BLaER1 treated with 17β-estradiol and CSF1 and Interleukin-3, amounts not matched to agents 10 nM and 100 nM (cell line): ENCODE measurements around the gene ZNF835.
"Not testable (repeated sequence)": the region's sequence is repeated elsewhere in the genome, so short reads cannot be mapped to it uniquely, and the experiment has no call there.

Experiments used
- H3K27ac ChIP-seq, 11 experiments: shearing (Covaris generic); formaldehyde crosslinking; 2 replicates each; pipeline ENCODE4 v1.8.1; 2022
- H3K27me3 ChIP-seq, 11 experiments: shearing (Covaris generic); formaldehyde crosslinking; 2 replicates each; pipeline ENCODE4 v1.8.1; 2022
- H3K36me3 ChIP-seq, 11 experiments: shearing (Covaris generic); formaldehyde crosslinking; 2 replicates each; pipeline ENCODE4 v1.8.1; 2022
- H3K4me1 ChIP-seq, 10 experiments: shearing (Covaris generic); formaldehyde crosslinking; 2 replicates each; pipeline ENCODE4 v1.8.1; 2022
- H3K4me2 ChIP-seq, 11 experiments: shearing (Covaris generic); formaldehyde crosslinking; 2 replicates each; pipeline ENCODE4 v1.8.1; 2022
- H3K4me3 ChIP-seq, 10 experiments: shearing (Covaris generic); formaldehyde crosslinking; 2 replicates each; pipeline ENCODE4 v1.8.1; 2022
- H3K9ac ChIP-seq, 11 experiments: shearing (Covaris generic); formaldehyde crosslinking; 2 replicates each; pipeline ENCODE4 v1.8.1; 2022
- H3K9me3 ChIP-seq, 11 experiments: shearing (Covaris generic); formaldehyde crosslinking; replicated peaks in 1 of 11; 2 replicates each; pipeline ENCODE4 v1.8.1; 2022
- H4K20me1 ChIP-seq, 11 experiments: shearing (Covaris generic); formaldehyde crosslinking; 2 replicates each; pipeline ENCODE4 v1.8.1; 2022
- Cebpa-rat ChIP-seq, 11 experiments: shearing (Covaris generic); IDR thresholded peaks; 2 replicates each; pipeline ENCODE4 v1.8.1; 2022

ZNF835 gene

GRCh38 chr19:56692206-56692895 lies 20.8 kb upstream of the ZNF835 start:
- H3K4me1 ChIP-seq, result no peaks in the 10 kb centered on the region
- H3K27me3 ChIP-seq, result no peaks in the 10 kb centered on the region
- no peaks in the 10 kb centered on the region for H3K9me3 ChIP-seq
- no peak overlapping the region for H3K4me2 ChIP-seq
- H4K20me1 ChIP-seq, result no peaks in the 10 kb centered on the region
- no peak for TF ChIP-seq Cebpa-rat (IDR thresholded peaks at IDR 0.05)
- H3K4me3 ChIP-seq, result no peak overlapping the region
- no peak overlapping the region for H3K9ac ChIP-seq
- H3K36me3 ChIP-seq, result no peaks in the 10 kb centered on the region
- no peak overlapping the region for H3K27ac ChIP-seq

- no peak overlapping the region; a peak in 1 of 22 replicates for H3K27ac ChIP-seq
- no peaks in the 10 kb centered on the region for H4K20me1 ChIP-seq
- no peaks in the 10 kb centered on the region for H3K27me3 ChIP-seq
- no peak overlapping the region for H3K9ac ChIP-seq
- no peak overlapping the region for H3K4me3 ChIP-seq
- H3K36me3 ChIP-seq, result no peaks in the 10 kb centered on the region
- no peak overlapping the region for H3K4me2 ChIP-seq
- no peak for TF ChIP-seq Cebpa-rat (IDR thresholded peaks at IDR 0.05)
- no peaks in the 10 kb centered on the region for H3K4me1 ChIP-seq
- H3K9me3 ChIP-seq, result no peaks in the 10 kb centered on the region
These were observed 19.1 kb upstream of the ZNF835 start for GRCh38 chr19:56690670-56691069.

- Histone ChIP-seq H3K27me3 (no peaks in the 10 kb centered on the region), H3K4me1 (no peaks in the 10 kb centered on the region), H3K9ac (no peak overlapping the region), H3K4me2 (no peak overlapping the region), H3K27ac (no peak overlapping the region), H3K4me3 (no peak overlapping the region), H4K20me1 (no peaks in the 10 kb centered on the region), H3K9me3 (no peaks in the 10 kb centered on the region), H3K36me3 (no peaks in the 10 kb centered on the region)
- no peak for TF ChIP-seq Cebpa-rat (IDR thresholded peaks at IDR 0.05)
These were observed 17.6 kb upstream of the ZNF835 start for GRCh38 chr19:56689198-56689597.

GRCh38 chr19:56687031-56687430 lies 15.5 kb upstream of the ZNF835 start:
- Histone ChIP-seq H4K20me1 (no peaks in the 10 kb centered on the region), H3K27me3 (no peaks in the 10 kb centered on the region), H3K36me3 (no peaks in the 10 kb centered on the region), H3K4me2 (no peak overlapping the region), H3K4me1 (no peaks in the 10 kb centered on the region), H3K9me3 (no peaks in the 10 kb centered on the region), H3K4me3 (no peak overlapping the region), H3K27ac (no peak overlapping the region), H3K9ac (no peak overlapping the region)
- no peak for TF ChIP-seq Cebpa-rat (IDR thresholded peaks at IDR 0.05)

- Histone ChIP-seq H3K9me3 (peaks cover 0 to 3% (median 0%) of the 10 kb centered on the region in 11 experiments; a peak in 1 of 22 replicates), H3K4me2 (no peak overlapping the region), H3K27me3 (no peaks in the 10 kb centered on the region), H4K20me1 (no peaks in the 10 kb centered on the region), H3K4me1 (no peaks in the 10 kb centered on the region), H3K9ac (no peak overlapping the region), H3K27ac (no peak overlapping the region), H3K4me3 (no peak overlapping the region), H3K36me3 (no peaks in the 10 kb centered on the region)
- no peak for TF ChIP-seq Cebpa-rat (IDR thresholded peaks at IDR 0.05)
These were observed 11.6 kb upstream of the ZNF835 start for GRCh38 chr19:56683116-56683515.

GRCh38 chr19:56681702-56682101 lies 10.1 kb upstream of the ZNF835 start:
- peaks cover 0 to 6% (median 0%) of the 10 kb centered on the region in 11 experiments; a peak in 1 of 22 replicates for H3K9me3 ChIP-seq
- no peaks in the 10 kb centered on the region for H3K4me1 ChIP-seq
- no peak overlapping the region for H3K9ac ChIP-seq
- H3K4me2 ChIP-seq, result no peak overlapping the region
- H3K27ac ChIP-seq, result no peak overlapping the region
- no peaks in the 10 kb centered on the region for H3K36me3 ChIP-seq
- H4K20me1 ChIP-seq, result no peaks in the 10 kb centered on the region
- H3K4me3 ChIP-seq, result no peak overlapping the region
- no peak for TF ChIP-seq Cebpa-rat (IDR thresholded peaks at IDR 0.05)
- H3K27me3 ChIP-seq, result no peaks in the 10 kb centered on the region

- Histone ChIP-seq H3K4me2 (no peak overlapping the region), H3K27me3 (no peaks in the 10 kb centered on the region), H3K36me3 (no peaks in the 10 kb centered on the region), H3K9ac (no peak overlapping the region), H3K4me3 (no peak overlapping the region), H3K9me3 (peaks cover 0 to 6% (median 0%) of the 10 kb centered on the region in 11 experiments; a peak in 2 of 22 replicates), H3K27ac (no peak overlapping the region), H3K4me1 (no peaks in the 10 kb centered on the region), H4K20me1 (no peaks in the 10 kb centered on the region)
- TF ChIP-seq Cebpa-rat (IDR thresholded peaks at IDR 0.05), result no peak
These were observed 6.6 kb upstream of the ZNF835 start for GRCh38 chr19:56678205-56678604.

- H3K4me2 ChIP-seq, H4K20me1 ChIP-seq: not testable (repeated sequence)
- peaks cover 11 to 27% (median 19%) of the 10 kb centered on the region in 11 experiments; a peak in 18 of 22 replicates for H3K9me3 ChIP-seq
These were observed 1.1 kb upstream of the ZNF835 start for GRCh38 chr19:56672610-56673009.

GRCh38 chr19:56670961-56671612 lies 470 bp downstream of the ZNF835 start:
- H3K27ac ChIP-seq, result no peak overlapping the region
- H3K4me2 ChIP-seq, result no peak overlapping the region
- no peak for TF ChIP-seq Cebpa-rat (IDR thresholded peaks at IDR 0.05)

More at GRCh38 chr19:56672610-56673009, 1.1 kb upstream of the ZNF835 start:
- H3K9ac ChIP-seq, H3K4me3 ChIP-seq, H3K4me1 ChIP-seq, H3K36me3 ChIP-seq, H3K27me3 ChIP-seq, H3K27ac ChIP-seq: not testable (repeated sequence)

More at GRCh38 chr19:56670961-56671612, 470 bp downstream of the ZNF835 start:
- Histone ChIP-seq H4K20me1 (no peaks in the 10 kb centered on the region; a peak in 1 of 22 replicates), H3K9me3 (peaks cover 11 to 27% (median 19%) of the 10 kb centered on the region in 11 experiments; a peak in 18 of 22 replicates), H3K27me3 (no peaks in the 10 kb centered on the region), H3K9ac (no peak overlapping the region), H3K4me3 (no peak overlapping the region), H3K4me1 (no peaks in the 10 kb centered on the region), H3K36me3 (no peaks in the 10 kb centered on the region)
